ENCODE results near the gene FARS2. TPM values are rescaled to one million over a fixed set of nuclear protein-coding genes. Genes with fewer than 3 reads are reported as not detected.

The FARS2 gene
- polyA plus RNA-seq, 3 donors: 12.2 to 21.6 (median 17.7) TPM

- H3K4me1 Mint-ChIP-seq: peaks cover 11% of the 10 kb centered on the region
- H3K9me3 ChIP-seq (replicated peaks in 1 of 2; ENCODE audit: control insufficient read depth in 1 of 2, insufficient read depth in 1 of 2, low read length in 2 of 2): no peaks in the 10 kb centered on the region
- 10% methylated on average over 3 of the region's 11 CpGs for WGBS (ENCODE audit: insufficient coverage)
Observed at GRCh38 chr6:5294392-5295211, 33.3 kb downstream of the FARS2 start.

DNA sequence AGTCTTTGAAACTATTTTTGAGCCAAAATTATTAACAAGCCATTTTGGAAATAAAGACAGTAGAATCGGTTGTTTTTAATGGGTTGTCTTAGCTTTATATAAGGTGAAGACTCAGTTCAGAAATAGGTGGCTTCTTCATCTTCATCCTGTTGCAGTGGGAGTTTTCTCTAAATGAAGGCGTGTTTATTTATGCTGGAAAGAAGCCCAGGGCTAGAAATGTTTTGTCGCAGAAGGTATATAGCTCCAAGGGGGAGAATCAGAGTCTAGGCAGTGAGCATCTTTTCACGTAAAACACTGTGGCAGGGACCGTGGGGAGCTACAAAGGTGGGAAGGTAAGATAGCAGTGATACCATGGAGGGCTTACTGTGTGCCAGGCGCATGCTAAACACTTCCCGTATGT lies 34.3 kb downstream of the FARS2 start:
- H3K9ac ChIP-seq (ENCODE audit: insufficient read depth, low read length, poor library complexity, severe bottlenecking): no peak overlapping the region
- DNase-seq: no peak
- H3K36me3 Mint-ChIP-seq: peaks cover 3 to 4% of the 10 kb centered on the region in 2 donors
- no peak overlapping the region for H3K27ac Mint-ChIP-seq
- H3K9me3 ChIP-seq (replicated peaks in 1 of 2; ENCODE audit: control insufficient read depth in 1 of 2, insufficient read depth in 1 of 2, low read length in 2 of 2): no peaks in the 10 kb centered on the region
- H3K4me3 ChIP-seq (replicated peaks in 1 of 3; ENCODE audit: low read depth in 2 of 3, low read length in 3 of 3): no peak overlapping the region
- no peak overlapping the region for H3K27ac ChIP-seq (ENCODE audit: low read depth in 1 of 2, low read length in 2 of 2)
- no peaks in the 10 kb centered on the region for H3K9me3 Mint-ChIP-seq
- peaks cover 11% of the 10 kb centered on the region for H3K4me1 Mint-ChIP-seq
- H3K4me3 Mint-ChIP-seq: no peak overlapping the region
- no peak for TF ChIP-seq CTCF (IDR thresholded peaks at IDR 0.05)
- H2AFZ ChIP-seq (ENCODE audit: insufficient read depth, low read depth, low read length, poor library complexity, severe bottlenecking): no peak overlapping the region
- no peak overlapping the region for H3K4me2 ChIP-seq (replicated peaks; ENCODE audit: extremely low read depth, low read length, poor library complexity, severe bottlenecking)
- H3K27me3 ChIP-seq (ENCODE audit: control insufficient read depth in 2 of 2, insufficient read depth in 2 of 2, low read length in 2 of 2): no peaks in the 10 kb centered on the region
- peaks cover 10 to 12% of the 10 kb centered on the region in 2 donors for H3K4me1 ChIP-seq (ENCODE audit: control insufficient read depth in 1 of 2, insufficient read depth in 2 of 2, low read length in 2 of 2)
- WGBS (ENCODE audit: insufficient coverage): 100% methylated on average over 1 of the region's 7 CpGs
- no peaks in the 10 kb centered on the region for H3K27me3 Mint-ChIP-seq (ENCODE audit: low read depth in 3 of 3)
- no peaks in the 10 kb centered on the region for H3K79me2 ChIP-seq (ENCODE audit: insufficient read depth, low read length)
- intact Hi-C loops (cut with micrococcal nuclease): no loop called here
- H4K20me1 ChIP-seq (ENCODE audit: insufficient read depth, low read length): no peaks in the 10 kb centered on the region
- H3K36me3 ChIP-seq (replicated peaks in 1 of 2; ENCODE audit: control insufficient read depth in 1 of 2, insufficient read depth in 2 of 2, low read length in 2 of 2): no peaks in the 10 kb centered on the region

More at GRCh38 chr6:5294392-5295211, 33.3 kb downstream of the FARS2 start:
- H3K4me3 Mint-ChIP-seq: peak overlapping the region in 1 of 2 donors; percentile 69
- Histone ChIP-seq H3K4me3 (replicated peaks in 1 of 3; ENCODE audit: low read depth in 2 of 3, low read length in 3 of 3) (peak overlapping the region in 2 of 3 experiments; percentile 12 to 21), H3K27me3 (ENCODE audit: control insufficient read depth in 2 of 2, insufficient read depth in 2 of 2, low read length in 2 of 2) (no peaks in the 10 kb centered on the region), H3K79me2 (ENCODE audit: insufficient read depth, low read length) (no peaks in the 10 kb centered on the region), H3K27ac (ENCODE audit: low read depth in 1 of 2, low read length in 2 of 2) (peak overlapping the region; percentile 0 to 70), H4K20me1 (ENCODE audit: insufficient read depth, low read length) (no peaks in the 10 kb centered on the region), H3K4me2 (replicated peaks; ENCODE audit: extremely low read depth, low read length, poor library complexity, severe bottlenecking) (peak overlapping the region; percentile 41), H3K9ac (ENCODE audit: insufficient read depth, low read length, poor library complexity, severe bottlenecking) (no peak overlapping the region), H3K36me3 (replicated peaks in 1 of 2; ENCODE audit: control insufficient read depth in 1 of 2, insufficient read depth in 2 of 2, low read length in 2 of 2) (no peaks in the 10 kb centered on the region), H3K4me1 (ENCODE audit: control insufficient read depth in 1 of 2, insufficient read depth in 2 of 2, low read length in 2 of 2) (peaks cover 10 to 12% of the 10 kb centered on the region in 2 donors), H2AFZ (ENCODE audit: insufficient read depth, low read depth, low read length, poor library complexity, severe bottlenecking) (peak overlapping the region; percentile 60)
- H3K36me3 Mint-ChIP-seq: peaks cover 3 to 4% of the 10 kb centered on the region in 2 donors
- H3K27me3 Mint-ChIP-seq (ENCODE audit: low read depth in 3 of 3): no peaks in the 10 kb centered on the region
- no peaks in the 10 kb centered on the region for H3K9me3 Mint-ChIP-seq
- TF ChIP-seq CTCF (IDR thresholded peaks at IDR 0.05): no peak
- peak; percentile 27 to 83 (median 74) for DNase-seq
- intact Hi-C loops (cut with micrococcal nuclease): no loop called here
- peak overlapping the region in 6 of 7 donors; percentile 26 to 93 (median 76) for H3K27ac Mint-ChIP-seq

Data from CD14-positive monocyte (primary cell).